ENCODE measurements around the gene ARHGAP10.

The ARHGAP10 gene

GRCh38 chr4:148093065-148093464, 361.2 kb downstream of the ARHGAP10 start:
- Histone ChIP-seq H3K4me1 (ENCODE audit: control insufficient read depth, insufficient read depth, low read length) (no peaks in the 10 kb centered on the region; the same call in 1 of the 2 replicates), H3K27ac (ENCODE audit: low read length) (no peak overlapping the region)
- no CpG with 5 or more reads among the region's 5 CpGs for WGBS (ENCODE audit: insufficient coverage, insufficient read length)

GRCh38 chr4:148094149-148094548, 362.3 kb downstream of the ARHGAP10 start:
- Histone ChIP-seq H3K4me3 (ENCODE audit: low read length) (no peak overlapping the region), H3K4me1 (ENCODE audit: control insufficient read depth, insufficient read depth, low read length) (no peaks in the 10 kb centered on the region; the same call in 1 of the 2 replicates), H3K36me3 (ENCODE audit: control insufficient read depth, insufficient read depth, low read length) (no peaks in the 10 kb centered on the region), H3K27ac (ENCODE audit: low read length) (no peak overlapping the region), H3K27me3 (ENCODE audit: control insufficient read depth, insufficient read depth, low read length) (no peaks in the 10 kb centered on the region), H3K9me3 (ENCODE audit: control insufficient read depth, insufficient read depth, low read length) (no peaks in the 10 kb centered on the region)
- no peak for DNase-seq (ENCODE audit: low read depth, low spot score)
- WGBS (ENCODE audit: insufficient coverage, insufficient read length), result no CpG with 5 or more reads among the region's 1 CpG

More at GRCh38 chr4:148093065-148093464, 361.2 kb downstream of the ARHGAP10 start:
- Histone ChIP-seq H3K4me3 (ENCODE audit: low read length) (no peak overlapping the region), H3K36me3 (ENCODE audit: control insufficient read depth, insufficient read depth, low read length) (no peaks in the 10 kb centered on the region), H3K27me3 (ENCODE audit: control insufficient read depth, insufficient read depth, low read length) (no peaks in the 10 kb centered on the region), H3K9me3 (ENCODE audit: control insufficient read depth, insufficient read depth, low read length) (no peaks in the 10 kb centered on the region)
- no peak for DNase-seq (ENCODE audit: low read depth, low spot score)

- no CpG with 5 or more reads among the region's 5 CpGs for WGBS (ENCODE audit: insufficient coverage, insufficient read length)
- no peaks in the 10 kb centered on the region for H3K9me3 ChIP-seq (ENCODE audit: control insufficient read depth, insufficient read depth, low read length)
- H3K4me3 ChIP-seq (ENCODE audit: low read length), result no peak overlapping the region
- no peak for DNase-seq (ENCODE audit: low read depth, low spot score)
- no peaks in the 10 kb centered on the region for H3K36me3 ChIP-seq (ENCODE audit: control insufficient read depth, insufficient read depth, low read length)
- no peaks in the 10 kb centered on the region for H3K27me3 ChIP-seq (ENCODE audit: control insufficient read depth, insufficient read depth, low read length)
- H3K27ac ChIP-seq (ENCODE audit: low read length), result no peak overlapping the region
- H3K4me1 ChIP-seq (ENCODE audit: control insufficient read depth, insufficient read depth, low read length), result no peaks in the 10 kb centered on the region; the same call in 1 of the 2 replicates
Observed at GRCh38 chr4:148095346-148095923, 363.5 kb downstream of the ARHGAP10 start.

GRCh38 chr4:148097801-148098200, 365.9 kb downstream of the ARHGAP10 start:
- H3K27me3 ChIP-seq (ENCODE audit: control insufficient read depth, insufficient read depth, low read length), result no peaks in the 10 kb centered on the region
- no peak for DNase-seq (ENCODE audit: low read depth, low spot score)
- H3K4me1 ChIP-seq (ENCODE audit: control insufficient read depth, insufficient read depth, low read length), result no peaks in the 10 kb centered on the region
- no peaks in the 10 kb centered on the region for H3K9me3 ChIP-seq (ENCODE audit: control insufficient read depth, insufficient read depth, low read length)
- no peak overlapping the region for H3K27ac ChIP-seq (ENCODE audit: low read length)
- no peak overlapping the region for H3K4me3 ChIP-seq (ENCODE audit: low read length)
- no CpG with 5 or more reads among the region's 5 CpGs for WGBS (ENCODE audit: insufficient coverage, insufficient read length)
- H3K36me3 ChIP-seq (ENCODE audit: control insufficient read depth, insufficient read depth, low read length), result no peaks in the 10 kb centered on the region

DNA sequence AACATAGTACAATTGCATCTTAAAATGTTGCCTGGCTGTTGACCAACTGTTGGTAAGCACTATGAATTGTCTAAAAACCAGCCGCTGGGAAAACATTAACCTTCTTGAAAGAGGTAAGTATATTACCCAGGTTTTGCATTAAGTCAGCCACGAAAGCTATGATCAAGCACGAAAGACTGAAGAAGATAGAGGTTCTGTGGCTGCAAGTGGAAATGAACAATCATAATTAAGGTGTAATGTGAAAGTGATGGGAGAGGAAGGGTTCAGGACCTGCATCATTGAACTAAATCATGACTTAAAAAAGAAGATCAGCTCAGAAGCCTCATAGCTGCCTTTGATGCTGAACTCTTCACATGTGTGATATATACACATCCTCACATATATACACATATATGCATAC, 369.3 kb downstream of the ARHGAP10 start:
- H3K36me3 ChIP-seq (ENCODE audit: control insufficient read depth, insufficient read depth, low read length), result no peaks in the 10 kb centered on the region
- no peaks in the 10 kb centered on the region for H3K27me3 ChIP-seq (ENCODE audit: control insufficient read depth, insufficient read depth, low read length)
- H3K4me1 ChIP-seq (ENCODE audit: control insufficient read depth, insufficient read depth, low read length), result no peaks in the 10 kb centered on the region
- no peak overlapping the region for H3K27ac ChIP-seq (ENCODE audit: low read length)
- WGBS (ENCODE audit: insufficient coverage, insufficient read length), result no CpG with 5 or more reads among the region's 3 CpGs
- H3K9me3 ChIP-seq (ENCODE audit: control insufficient read depth, insufficient read depth, low read length), result no peaks in the 10 kb centered on the region
- H3K4me3 ChIP-seq (ENCODE audit: low read length), result no peak overlapping the region
- DNase-seq (ENCODE audit: low read depth, low spot score), result no peak

GRCh38 chr4:148101790-148102189, 369.9 kb downstream of the ARHGAP10 start:
- no peak for DNase-seq (ENCODE audit: low read depth, low spot score)
- no peaks in the 10 kb centered on the region for H3K27me3 ChIP-seq (ENCODE audit: control insufficient read depth, insufficient read depth, low read length)
- no CpG with 5 or more reads among the region's 4 CpGs for WGBS (ENCODE audit: insufficient coverage, insufficient read length)

DNA sequence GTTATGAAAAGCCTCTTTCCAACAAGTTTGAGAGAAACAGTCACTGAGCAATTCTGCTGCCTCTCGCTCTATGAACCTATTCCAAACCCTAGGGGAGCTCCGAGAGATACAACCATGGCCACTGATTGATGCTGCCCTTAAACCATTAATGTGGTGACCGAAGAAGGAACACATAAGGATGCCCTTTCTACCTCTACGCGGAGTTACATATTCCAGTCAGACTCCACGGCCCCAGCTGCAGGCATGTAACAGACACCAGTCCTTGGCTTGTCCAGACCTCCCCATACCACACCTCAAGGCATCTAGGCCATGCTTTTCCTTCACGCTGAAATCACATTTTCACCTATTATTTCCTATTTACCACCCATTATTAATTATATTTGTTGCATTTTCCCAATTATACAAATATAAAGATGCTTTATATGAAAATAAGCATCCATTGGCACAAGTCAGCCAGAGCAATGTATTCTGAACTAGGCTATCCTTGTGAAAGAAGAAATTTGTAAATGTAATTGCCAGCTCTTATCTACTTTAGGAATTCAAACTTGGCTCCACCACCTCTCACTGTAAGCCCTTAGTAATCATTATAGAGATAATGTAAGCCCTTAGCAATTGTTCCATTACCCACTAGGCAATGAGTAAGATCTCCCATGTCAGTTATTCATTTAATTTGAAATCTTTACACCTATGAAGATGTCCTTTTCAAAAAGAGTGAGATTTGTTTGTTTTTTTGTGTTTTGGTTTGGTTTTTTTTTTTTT, 371.9 kb downstream of the ARHGAP10 start:
- Histone ChIP-seq H3K36me3 (ENCODE audit: control insufficient read depth, insufficient read depth, low read length) (no peaks in the 10 kb centered on the region), H3K27me3 (ENCODE audit: control insufficient read depth, insufficient read depth, low read length) (no peaks in the 10 kb centered on the region), H3K4me1 (ENCODE audit: control insufficient read depth, insufficient read depth, low read length) (no peaks in the 10 kb centered on the region), H3K9me3 (ENCODE audit: control insufficient read depth, insufficient read depth, low read length) (no peaks in the 10 kb centered on the region), H3K27ac (ENCODE audit: low read length) (no peak overlapping the region), H3K4me3 (ENCODE audit: low read length) (no peak overlapping the region)
- DNase-seq (ENCODE audit: low read depth, low spot score), result no peak
- 100% methylated on average over 1 of the region's 7 CpGs for WGBS (ENCODE audit: insufficient coverage, insufficient read length)

More at GRCh38 chr4:148101790-148102189, 369.9 kb downstream of the ARHGAP10 start:
- Histone ChIP-seq H3K4me1 (ENCODE audit: control insufficient read depth, insufficient read depth, low read length) (no peaks in the 10 kb centered on the region), H3K4me3 (ENCODE audit: low read length) (no peak overlapping the region), H3K9me3 (ENCODE audit: control insufficient read depth, insufficient read depth, low read length) (no peaks in the 10 kb centered on the region), H3K36me3 (ENCODE audit: control insufficient read depth, insufficient read depth, low read length) (no peaks in the 10 kb centered on the region), H3K27ac (ENCODE audit: low read length) (no peak overlapping the region)

GRCh38 chr4:148108766-148109165, 376.9 kb downstream of the ARHGAP10 start:
- Histone ChIP-seq H3K36me3 (ENCODE audit: control insufficient read depth, insufficient read depth, low read length) (no peaks in the 10 kb centered on the region), H3K4me3 (ENCODE audit: low read length) (no peak overlapping the region), H3K9me3 (ENCODE audit: control insufficient read depth, insufficient read depth, low read length) (no peaks in the 10 kb centered on the region), H3K4me1 (ENCODE audit: control insufficient read depth, insufficient read depth, low read length) (peaks cover under 1% of the 10 kb centered on the region; the same call in 1 of the 2 replicates), H3K27ac (ENCODE audit: low read length) (no peak overlapping the region), H3K27me3 (ENCODE audit: control insufficient read depth, insufficient read depth, low read length) (no peaks in the 10 kb centered on the region)
- no peak for DNase-seq (ENCODE audit: low read depth, low spot score)
- WGBS (ENCODE audit: insufficient coverage, insufficient read length), result no CpG with 5 or more reads among the region's 7 CpGs

GRCh38 chr4:148109216-148109615, 377.3 kb downstream of the ARHGAP10 start:
- no peaks in the 10 kb centered on the region for H3K27me3 ChIP-seq (ENCODE audit: control insufficient read depth, insufficient read depth, low read length)
- DNase-seq (ENCODE audit: low read depth, low spot score), result no peak
- no peaks in the 10 kb centered on the region for H3K9me3 ChIP-seq (ENCODE audit: control insufficient read depth, insufficient read depth, low read length)
- H3K27ac ChIP-seq (ENCODE audit: low read length), result no peak overlapping the region
- no peak overlapping the region for H3K4me3 ChIP-seq (ENCODE audit: low read length)
- H3K36me3 ChIP-seq (ENCODE audit: control insufficient read depth, insufficient read depth, low read length), result no peaks in the 10 kb centered on the region
- peaks cover 2% of the 10 kb centered on the region; the same call in 1 of the 2 replicates for H3K4me1 ChIP-seq (ENCODE audit: control insufficient read depth, insufficient read depth, low read length)
- no CpG with 5 or more reads among the region's 3 CpGs for WGBS (ENCODE audit: insufficient coverage, insufficient read length)

DNA sequence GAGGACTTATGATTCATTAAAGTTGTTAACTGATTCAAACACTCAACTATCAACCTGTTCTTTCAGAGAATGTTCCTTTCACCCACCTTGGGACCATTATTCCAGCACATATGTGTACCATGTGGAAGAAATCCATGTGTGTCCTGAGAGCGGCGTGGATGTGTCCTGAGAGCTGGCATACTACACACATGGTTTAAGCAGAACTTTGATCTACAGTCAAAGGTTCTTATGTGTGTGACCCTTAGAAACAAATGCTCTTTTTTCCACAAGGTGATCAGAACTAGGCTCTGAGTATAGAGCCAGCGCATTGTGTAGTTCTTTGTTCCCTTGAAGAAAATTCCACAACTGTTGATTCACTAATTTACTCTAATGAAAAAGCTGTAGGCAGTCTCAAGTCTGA, 378.3 kb downstream of the ARHGAP10 start:
- no peaks in the 10 kb centered on the region for H3K36me3 ChIP-seq (ENCODE audit: control insufficient read depth, insufficient read depth, low read length)
- H3K9me3 ChIP-seq (ENCODE audit: control insufficient read depth, insufficient read depth, low read length), result no peaks in the 10 kb centered on the region
- WGBS (ENCODE audit: insufficient coverage, insufficient read length), result no CpG with 5 or more reads among the region's 3 CpGs
- no peak overlapping the region for H3K27ac ChIP-seq (ENCODE audit: low read length)
- H3K27me3 ChIP-seq (ENCODE audit: control insufficient read depth, insufficient read depth, low read length), result no peaks in the 10 kb centered on the region
- no peak for DNase-seq (ENCODE audit: low read depth, low spot score)
- peaks cover 2% of the 10 kb centered on the region; the same call in 1 of the 2 replicates for H3K4me1 ChIP-seq (ENCODE audit: control insufficient read depth, insufficient read depth, low read length)
- H3K4me3 ChIP-seq (ENCODE audit: low read length), result no peak overlapping the region
